Erythroblast (primary cell): Measurements from ENCODE around the gene CAMK4.

Experiments
- GATA1 ChIP-seq: IDR thresholded peaks from 2 replicates; pipeline ENCODE4 v1.6.1; 2011; ENCODE audit warnings: low read depth, mild to moderate bottlenecking, control low read depth, low read length, moderate library complexity
- POLR2A ChIP-seq: IDR thresholded peaks from 2 replicates; pipeline ENCODE4 v1.6.1; 2011; ENCODE audit warnings: mild to moderate bottlenecking, low read length

DNA sequence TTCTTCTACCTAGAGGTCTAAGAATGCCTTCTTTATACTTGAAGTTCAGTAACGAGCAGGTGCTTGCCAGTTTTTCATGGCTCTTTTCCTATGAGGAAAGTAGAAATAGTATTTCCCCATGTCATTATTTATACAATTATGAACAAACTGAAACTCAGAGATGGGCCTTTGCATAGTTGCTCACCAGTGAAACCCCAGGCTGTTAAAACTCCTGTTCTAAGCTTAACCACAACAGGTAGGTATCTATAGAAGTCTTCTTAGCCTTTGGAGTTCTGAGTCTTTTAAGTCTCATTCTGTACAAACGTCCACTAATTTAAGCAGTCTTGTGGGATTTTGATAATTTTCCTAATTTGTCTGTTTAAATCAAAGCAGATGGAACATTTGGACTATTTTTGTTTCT is 198.1 kb downstream of the CAMK4 start:
- TF ChIP-seq POLR2A (no peak), GATA1 (no peak)
